Measurements from ENCODE around the gene HSFX4. TPM values are rescaled to one million over a fixed set of nuclear protein-coding genes. Genes with fewer than 3 reads are reported as not detected.

HSFX4 gene
- total and polyA plus RNA-seq, 9 of the 15 experiments (the other 6 are each of a cell fraction or from before 2014, with no cell fraction given), result 0.10 to 0.24 (median 0.14) TPM; not detected in 6

- FAIRE-seq (peak; percentile 99), DNase-seq (ENCODE audit: extremely low read depth in 1 of 4, low spot score in 3 of 4) (peak; percentile 63 to 97 (median 68)), ATAC-seq (peak; percentile 79)
- BruUV-seq (replicated peaks), result no TSS peak
- in situ Hi-C loops (cut with MboI) (no loop called here), intact Hi-C loops (cut with micrococcal nuclease) (loop anchor here (5.0 kb wide), 1 partner anchor 41 kb away; no protein-coding TSS in a partner anchor)
- no peaks in the 10 kb centered on the region for H3K9me1 ChIP-seq (ENCODE audit: control insufficient read depth, insufficient read depth, low read length)
- H3K4me2 ChIP-seq (ENCODE audit: insufficient read depth, low read length), result peak within 1 kb of the TSS; percentile 96
- H3K27me3 ChIP-seq (ENCODE audit: control insufficient read depth in 2 of 2, insufficient read depth in 2 of 2, low read length in 2 of 2), result no peaks in the 10 kb centered on the region
- no peaks in the 10 kb centered on the region for H4K20me1 ChIP-seq (replicated peaks; ENCODE audit: control insufficient read depth, insufficient read depth, low read length)
- H3K27ac ChIP-seq (ENCODE audit: extremely low read depth, low read depth, low read length), result peak within 1 kb of the TSS; percentile 96
- H3K9ac ChIP-seq (ENCODE audit: insufficient read depth in 1 of 2, low read depth in 2 of 2, low read length in 2 of 2), result peak within 1 kb of the TSS; percentile 96 to 97
- WGBS (ENCODE audit: insufficient coverage, low coverage, missing lambda C conversion rate), result under 1% methylated on average over 28 of the region's 39 CpGs
- peaks cover 13% of the 10 kb centered on the region for H3K79me2 ChIP-seq (ENCODE audit: control insufficient read depth, insufficient read depth, low read length)
- H3K9me3 ChIP-seq (replicated peaks; ENCODE audit: control insufficient read depth, insufficient read depth, low read depth, low read length), result no peaks in the 10 kb centered on the region
- peak within 1 kb of the TSS; percentile 95 for H3K4me3 ChIP-seq
- ChIA-PET CTCF (ENCODE audit: low intra/inter-chr PET ratio) (no interaction called here), POLR2A (no interaction called here)
- peak within 1 kb of the TSS; percentile 93 for H2AFZ ChIP-seq (ENCODE audit: low read depth, low read length)
- H3K36me3 ChIP-seq (ENCODE audit: control insufficient read depth, insufficient read depth, low read length), result 0 out of 3 replicates have a peak, but pooled peaks cover 3% of the 10 kb centered on the region
- H3K4me1 ChIP-seq (replicated peaks in 1 of 2; ENCODE audit: control insufficient read depth in 2 of 2, insufficient read depth in 2 of 2, low read length in 2 of 2), result peaks cover 0 to 15% of the 10 kb centered on the region in 2 experiments; a peak in 2 of 5 replicates
- TF ChIP-seq MTF1 (CRISPR knock-in tag; IDR thresholded peaks at IDR 0.05; ENCODE audit: borderline replicate concordance) (no peak), ZNF592 (IDR thresholded peaks at IDR 0.05) (no peak), KLF13 (tag; IDR thresholded peaks at IDR 0.05; ENCODE audit: borderline replicate concordance, low read depth) (no peak), SRSF3 (IDR thresholded peaks at IDR 0.05; ENCODE audit: insufficient read depth, low read length) (no peak), ZNF311 (CRISPR knock-in tag; IDR thresholded peaks at IDR 0.05) (no peak), ELF1 (tag; IDR thresholded peaks at IDR 0.05) (peak; percentile 73; the same call in 1 of the 2 replicates), TARDBP (IDR thresholded peaks at IDR 0.05) (no peak), TCF7L2 (IDR thresholded peaks at IDR 0.05; ENCODE audit: low read depth, low read length) (peak; percentile 33; the same call in 1 of the 2 replicates), RBM14 (IDR thresholded peaks at IDR 0.05; ENCODE audit: borderline replicate concordance, insufficient read depth, low read depth, low read length) (no peak), NCOA6 (IDR thresholded peaks at IDR 0.05) (peak; percentile 99), EP300 (IDR thresholded peaks at IDR 0.05; ENCODE audit: low read length) (no peak), TBP (optimal IDR thresholded peaks at IDR 0.05; ENCODE audit: low read depth, low read length) (peak; percentile 38), ARID3B (CRISPR knock-in tag; IDR thresholded peaks at IDR 0.05; ENCODE audit: borderline replicate concordance) (no peak), SOX6 (IDR thresholded peaks at IDR 0.05) (peak; percentile 30; the same call in 1 of the 2 replicates), ETV6 (IDR thresholded peaks at IDR 0.05; ENCODE audit: borderline replicate concordance in 1 of 2, low read depth in 2 of 2, low read length in 1 of 2) (no peak; a peak in 1 of 4 replicates), ETV6 (CRISPR knock-in tag; IDR thresholded peaks at IDR 0.05; ENCODE audit: borderline replicate concordance) (no peak), MAX (CRISPR knock-in tag; IDR thresholded peaks at IDR 0.05) (0 out of 2 replicates have a peak, but pooled peaks have one; percentile 35), NBN (IDR thresholded peaks at IDR 0.05; ENCODE audit: low read depth) (peak; percentile 73)
These were observed 9.1 kb downstream of the HSFX4 start, which contains the start of gene EOLA2 for GRCh38 chrX:149938427-149938880. Gene EOLA2 (minus strand): TSS chrX:149938491. CDS start chrX:149933874, 4,617 bp downstream.

Data from K562 (cell line).